ENCODE results near the gene OLFML2A. TPM values are rescaled to one million over a fixed set of nuclear protein-coding genes. Genes with fewer than 3 reads are reported as not detected.

Gene OLFML2A
- total RNA-seq, 4 donors from 2014 or later: 39.0 to 98.9 (median 60.3) TPM

DNA sequence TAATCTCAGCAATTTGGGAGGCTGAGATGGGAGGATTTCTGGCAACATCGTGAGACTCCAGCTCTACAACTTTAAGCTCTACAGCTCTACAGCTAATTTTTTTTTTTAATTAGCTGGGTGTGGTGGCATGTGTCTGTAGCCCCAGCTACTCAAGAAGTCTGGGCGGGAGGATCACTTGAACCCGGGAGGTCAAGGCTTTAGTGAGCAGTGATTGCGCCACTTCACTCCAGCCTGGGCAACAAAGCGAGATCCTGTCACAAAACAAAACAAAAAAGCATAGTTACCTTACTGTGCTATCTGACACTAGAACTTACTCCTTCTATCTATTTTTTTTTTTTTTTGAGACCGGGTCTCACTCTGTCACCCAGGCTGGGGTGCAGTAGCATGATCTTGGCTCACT lies 70.0 kb downstream of the OLFML2A start:
- intact Hi-C loops (cut with DNase I): no loop called here
- no peaks in the 10 kb centered on the region for H3K36me3 ChIP-seq
- no peak overlapping the region for H3K4me3 ChIP-seq
- no peaks in the 10 kb centered on the region for H3K27me3 ChIP-seq
- H3K27ac ChIP-seq (replicated peaks in 1 of 4): no peak overlapping the region
- DNase-seq (ENCODE audit: extremely low spot score): no peak
- no peaks in the 10 kb centered on the region for H3K9me3 ChIP-seq
- peaks cover 5 to 15% (median 11%) of the 10 kb centered on the region in 4 donors for H3K4me1 ChIP-seq
- WGBS: 95% methylated on average over 6 of the region's 6 CpGs
- no peak for TF ChIP-seq POLR2A (IDR thresholded peaks at IDR 0.05; ENCODE audit: low read depth)
- TF ChIP-seq EP300 (IDR thresholded peaks at IDR 0.05): no peak
- no peak for TF ChIP-seq CTCF (IDR thresholded peaks at IDR 0.05)
- TF ChIP-seq POLR2AphosphoS5 (IDR thresholded peaks at IDR 0.05): no peak

GRCh38 chr9:124849801-124850200 lies 72.9 kb downstream of the OLFML2A start:
- Histone ChIP-seq H3K4me3 (no peak overlapping the region), H3K4me1 (peaks cover 24 to 31% (median 28%) of the 10 kb centered on the region in 4 donors), H3K27me3 (no peaks in the 10 kb centered on the region), H3K9me3 (no peaks in the 10 kb centered on the region), H3K27ac (replicated peaks in 1 of 4) (no peak overlapping the region), H3K36me3 (no peaks in the 10 kb centered on the region)
- TF ChIP-seq POLR2A (IDR thresholded peaks at IDR 0.05; ENCODE audit: low read depth): no peak
- TF ChIP-seq CTCF (IDR thresholded peaks at IDR 0.05): no peak
- TF ChIP-seq POLR2AphosphoS5 (IDR thresholded peaks at IDR 0.05): peak in 1 of 2 donors; percentile 13
- no peak for DNase-seq (ENCODE audit: extremely low spot score)
- WGBS: 61% methylated on average over 7 of the region's 10 CpGs
- intact Hi-C loops (cut with DNase I): loop anchor here (10.0 kb wide), 1 partner anchor 295 kb away; the partner anchor contains the start of gene SCAI

DNA sequence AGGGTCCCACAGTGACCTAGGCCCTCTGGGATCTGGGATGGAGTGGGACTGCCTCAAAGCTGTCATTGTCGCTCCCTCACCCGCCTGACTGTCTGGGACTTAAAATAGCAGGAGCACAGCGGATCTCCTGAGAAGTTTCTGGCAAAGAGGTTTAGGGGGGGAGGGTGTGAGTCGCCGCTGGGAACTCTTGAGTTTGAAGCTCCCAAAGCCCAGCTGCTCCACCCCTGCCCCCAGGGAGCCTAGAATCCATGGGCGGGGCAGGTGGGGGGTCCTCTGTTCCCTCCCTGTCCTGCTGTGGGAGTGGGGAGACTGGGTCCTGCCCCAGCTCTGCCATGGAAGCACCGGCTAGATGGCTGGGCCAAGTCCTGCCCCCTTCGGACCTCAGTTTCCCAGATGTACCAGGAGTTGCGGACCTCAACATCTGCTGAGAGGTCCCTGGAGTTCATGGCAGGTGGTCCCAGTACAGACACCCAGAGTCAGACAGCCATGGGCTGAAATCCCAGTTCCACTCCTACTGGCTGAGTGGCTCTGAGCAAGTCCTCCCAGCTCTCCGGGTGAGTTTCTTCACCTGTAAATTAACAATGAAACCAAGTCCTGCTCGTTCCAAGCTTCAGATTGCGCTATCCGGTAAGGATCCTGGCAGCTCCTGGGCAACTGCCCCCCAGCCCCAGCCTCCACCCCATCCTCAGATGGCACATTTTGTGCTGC lies 75.3 kb downstream of the OLFML2A start:
- Histone ChIP-seq H3K27me3 (no peaks in the 10 kb centered on the region), H3K36me3 (peaks cover 3 to 19% (median 14%) of the 10 kb centered on the region in 4 donors), H3K4me3 (peak overlapping the region; percentile 49 to 63 (median 55)), H3K9me3 (no peaks in the 10 kb centered on the region), H3K4me1 (peaks cover 24 to 31% (median 28%) of the 10 kb centered on the region in 4 donors), H3K27ac (replicated peaks in 1 of 4) (peak overlapping the region in 3 of 4 donors; percentile 56 to 68 (median 64))
- TF ChIP-seq POLR2A (IDR thresholded peaks at IDR 0.05; ENCODE audit: low read depth): no peak
- TF ChIP-seq POLR2AphosphoS5 (IDR thresholded peaks at IDR 0.05): no peak
- no peak for TF ChIP-seq EP300 (IDR thresholded peaks at IDR 0.05)
- TF ChIP-seq CTCF (IDR thresholded peaks at IDR 0.05): no peak
- 46% methylated on average over 9 of the region's 13 CpGs for WGBS
- intact Hi-C loops (cut with DNase I): loop anchor here (10.0 kb wide), 1 partner anchor 293 kb away; the partner anchor contains the start of gene SCAI
- DNase-seq (ENCODE audit: extremely low spot score): no peak

DNA sequence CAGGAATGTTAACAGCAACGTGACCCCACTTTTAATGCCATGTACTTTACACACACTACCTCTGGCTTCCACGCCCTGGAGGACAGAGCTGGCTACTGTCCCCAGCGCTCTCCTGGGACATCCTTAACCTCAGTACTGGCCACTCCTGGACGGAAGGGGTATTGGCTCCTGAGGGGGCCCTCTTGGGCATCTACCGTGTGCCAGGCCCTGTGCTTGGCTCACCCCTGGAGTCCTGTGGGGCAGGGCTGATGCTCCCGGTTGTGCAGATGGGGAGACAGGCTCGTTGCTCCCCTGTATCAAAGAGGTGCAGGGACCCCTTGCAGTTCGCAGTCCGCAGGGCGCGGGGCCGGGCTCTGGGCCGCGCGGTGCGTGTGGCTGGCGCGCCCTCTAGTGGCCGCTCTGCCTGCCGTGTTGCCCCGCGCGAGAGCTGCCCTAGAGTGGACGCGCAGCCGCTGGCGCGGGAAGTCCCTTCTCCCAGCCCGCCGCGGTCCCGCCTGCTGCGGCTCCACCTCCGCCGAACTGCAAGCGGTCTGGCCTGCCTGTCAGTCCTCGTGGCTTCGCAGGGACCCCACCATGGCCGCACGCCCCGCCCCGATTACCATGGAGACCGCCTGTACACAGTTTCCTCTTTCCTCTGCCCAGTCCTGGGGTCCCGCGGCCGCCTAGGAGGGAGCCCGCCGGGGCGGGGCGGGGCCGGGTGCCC lies 76.0 kb downstream of the OLFML2A start, which contains the start of gene WDR38:
Gene WDR38 (plus strand): TSS at position 632 of the 703 bp plus-strand sequence. CDS start 72 bp downstream, outside the sequence.
- peaks cover 10 to 26% (median 21%) of the 10 kb centered on the region in 4 donors for H3K36me3 ChIP-seq
- no peaks in the 10 kb centered on the region for H3K9me3 ChIP-seq
- peak within 1 kb of the TSS; percentile 49 to 63 (median 55) for H3K4me3 ChIP-seq
- TF ChIP-seq CTCF (IDR thresholded peaks at IDR 0.05) (peak in 2 of 3 experiments; percentile 96 to 99), POLR2AphosphoS5 (IDR thresholded peaks at IDR 0.05) (peak; percentile 20 to 31), EP300 (IDR thresholded peaks at IDR 0.05) (no peak)
- 16% methylated on average over 4 of the region's 51 CpGs for WGBS
- H3K27me3 ChIP-seq: no peaks in the 10 kb centered on the region
- DNase-seq (ENCODE audit: extremely low spot score): no peak
- H3K4me1 ChIP-seq: peaks cover 24 to 31% (median 28%) of the 10 kb centered on the region in 4 donors
- H3K27ac ChIP-seq (replicated peaks in 1 of 4): peak within 1 kb of the TSS; percentile 53 to 68 (median 60)
- intact Hi-C loops (cut with DNase I): loop anchor here (1.0 to 10.0 kb wide), 2 partner anchors 79 to 292 kb away; partner anchors contain the start of gene SCAI

Measured in esophagus muscularis mucosa (tissue), 4 donors.